GM18517 (cell line): ENCODE data around the gene TMCC1.
"Not testable (repeated sequence)": the region's sequence is repeated elsewhere in the genome, so short reads cannot be mapped to it uniquely, and the experiment has no call there.

Source experiments
- ATAC-seq: cut with Tn5 transposase; IDR thresholded peaks from one replicate; pipeline ENCODE4 v1.9.1; 2021; ENCODE audit warnings: mild to moderate bottlenecking, moderate library complexity; ENCODE audit not compliant: unreplicated experiment

The TMCC1 gene

GRCh38 chr3:129777806-129778205 lies 115.7 kb downstream of the TMCC1 start:
- no peak for ATAC-seq

GRCh38 chr3:129775870-129776269 lies 117.6 kb downstream of the TMCC1 start:
- no peak for ATAC-seq

GRCh38 chr3:129773691-129774663 lies 119.5 kb downstream of the TMCC1 start:
- ATAC-seq: no peak

GRCh38 chr3:129770604-129771003 lies 122.9 kb downstream of the TMCC1 start:
- no peak for ATAC-seq

GRCh38 chr3:129769616-129770015 lies 123.9 kb downstream of the TMCC1 start:
- ATAC-seq: no peak

- no peak for ATAC-seq
These were observed 124.8 kb downstream of the TMCC1 start for GRCh38 chr3:129768728-129769127.

- ATAC-seq: no peak
These were observed 127.4 kb downstream of the TMCC1 start for GRCh38 chr3:129766135-129766534.

GRCh38 chr3:129764090-129764489 lies 129.4 kb downstream of the TMCC1 start:
- no peak for ATAC-seq

GRCh38 chr3:129758785-129759320 lies 134.7 kb downstream of the TMCC1 start:
- no peak for ATAC-seq

- no peak for ATAC-seq
These were observed 135.2 kb downstream of the TMCC1 start for GRCh38 chr3:129758306-129758705.

GRCh38 chr3:129756871-129757270 lies 136.6 kb downstream of the TMCC1 start:
- no peak for ATAC-seq

GRCh38 chr3:129751105-129751504 lies 142.4 kb downstream of the TMCC1 start:
- ATAC-seq: not testable (repeated sequence)

GRCh38 chr3:129749692-129750091 lies 143.8 kb downstream of the TMCC1 start:
- no peak for ATAC-seq

GRCh38 chr3:129747992-129748391 lies 145.5 kb downstream of the TMCC1 start:
- no peak for ATAC-seq

GRCh38 chr3:129747136-129747535 lies 146.4 kb downstream of the TMCC1 start:
- ATAC-seq: no peak

- no peak for ATAC-seq
These were observed 146.9 kb downstream of the TMCC1 start for GRCh38 chr3:129746629-129747028.

GRCh38 chr3:129745253-129745652 lies 148.3 kb downstream of the TMCC1 start:
- no peak for ATAC-seq

- no peak for ATAC-seq
These were observed 151.7 kb downstream of the TMCC1 start for GRCh38 chr3:129741794-129742193.

GRCh38 chr3:129740090-129740489 lies 153.4 kb downstream of the TMCC1 start:
- ATAC-seq: no peak

- no peak for ATAC-seq
These were observed 153.9 kb downstream of the TMCC1 start for GRCh38 chr3:129739634-129740033.

- ATAC-seq: no peak
These were observed 155.3 kb downstream of the TMCC1 start for GRCh38 chr3:129738172-129738571.

- no peak for ATAC-seq
These were observed 157.4 kb downstream of the TMCC1 start for GRCh38 chr3:129736070-129736469.
